ENCODE results near the gene FSTL5. TPM values are rescaled to one million over a fixed set of nuclear protein-coding genes. Genes with fewer than 3 reads are reported as not detected.

FSTL5 gene
- total RNA-seq, 3 donors from 2014 or later (not counting 1 experiment from before 2014, with no cell fraction given), result not detected

DNA sequence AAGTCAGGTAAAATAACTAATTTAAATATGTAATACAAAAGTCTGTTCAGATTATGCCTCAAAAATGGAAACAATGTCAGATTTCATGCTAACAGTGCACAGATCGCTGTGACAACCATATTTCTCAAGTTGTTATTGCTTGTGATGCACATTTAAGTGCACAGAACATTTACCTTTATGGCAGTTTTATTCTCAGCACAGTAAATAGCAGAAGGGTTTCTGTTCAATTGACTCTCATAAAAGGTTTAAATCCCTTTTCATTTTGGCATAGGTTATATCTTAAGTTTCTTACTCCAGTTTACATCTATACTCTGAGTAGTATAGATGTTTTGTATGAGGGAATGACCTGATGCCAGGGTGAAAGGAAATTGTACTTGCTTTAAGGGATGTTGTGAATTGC lies 247.8 kb downstream of the FSTL5 start:
- no peak for TF ChIP-seq CTCF (IDR thresholded peaks at IDR 0.05)
- Histone ChIP-seq H3K4me1 (ENCODE audit: control insufficient read depth, insufficient read depth, low read length) (no peaks in the 10 kb centered on the region), H3K36me3 (ENCODE audit: control insufficient read depth, insufficient read depth, low read length) (no peaks in the 10 kb centered on the region), H3K9me3 (ENCODE audit: control insufficient read depth, insufficient read depth, low read length) (no peaks in the 10 kb centered on the region), H3K27me3 (ENCODE audit: control insufficient read depth, insufficient read depth, low read length) (no peaks in the 10 kb centered on the region), H3K27ac (ENCODE audit: low read length) (no peak overlapping the region), H3K4me3 (ENCODE audit: low read length) (no peak overlapping the region)
- WGBS (ENCODE audit: insufficient coverage), result 63% methylated on average over 1 of the region's 1 CpG
- no peak overlapping the region for H3K4me3 Mint-ChIP-seq
- ATAC-seq (no peak), DNase-seq (no peak)
- intact Hi-C loops (cut with micrococcal nuclease), result no loop called here
- H3K36me3 Mint-ChIP-seq, result no peaks in the 10 kb centered on the region
- no peaks in the 10 kb centered on the region for H3K4me1 Mint-ChIP-seq
- peaks cover 9 to 13% of the 10 kb centered on the region in 2 donors for H3K9me3 Mint-ChIP-seq
- no peak overlapping the region for H3K27ac Mint-ChIP-seq
- H3K27me3 Mint-ChIP-seq (ENCODE audit: low read depth in 2 of 2), result no peaks in the 10 kb centered on the region

- no peaks in the 10 kb centered on the region for H3K36me3 ChIP-seq (ENCODE audit: control insufficient read depth, insufficient read depth, low read length)
- DNase-seq (no peak), ATAC-seq (no peak)
- no peak overlapping the region for H3K4me3 Mint-ChIP-seq
- WGBS (ENCODE audit: insufficient coverage), result 83% methylated on average over 2 of the region's 2 CpGs
- no peaks in the 10 kb centered on the region for H3K4me1 ChIP-seq (ENCODE audit: control insufficient read depth, insufficient read depth, low read length)
- no peaks in the 10 kb centered on the region for H3K27me3 ChIP-seq (ENCODE audit: control insufficient read depth, insufficient read depth, low read length)
- H3K4me1 Mint-ChIP-seq, result no peaks in the 10 kb centered on the region
- H3K9me3 Mint-ChIP-seq, result peaks cover 12 to 20% of the 10 kb centered on the region in 2 donors
- no peaks in the 10 kb centered on the region for H3K36me3 Mint-ChIP-seq
- H3K9me3 ChIP-seq (ENCODE audit: control insufficient read depth, insufficient read depth, low read length), result no peaks in the 10 kb centered on the region
- H3K27ac Mint-ChIP-seq, result no peak overlapping the region
- intact Hi-C loops (cut with micrococcal nuclease), result no loop called here
- H3K27ac ChIP-seq (ENCODE audit: low read length), result no peak overlapping the region
- H3K27me3 Mint-ChIP-seq (ENCODE audit: low read depth in 2 of 2), result no peaks in the 10 kb centered on the region
- no peak for TF ChIP-seq CTCF (IDR thresholded peaks at IDR 0.05)
- H3K4me3 ChIP-seq (ENCODE audit: low read length), result no peak overlapping the region
Observed at GRCh38 chr4:161907590-161907955, 256.2 kb downstream of the FSTL5 start.

- Mint-ChIP-seq H3K36me3 (no peaks in the 10 kb centered on the region), H3K4me3 (no peak overlapping the region), H3K4me1 (no peaks in the 10 kb centered on the region), H3K9me3 (peaks cover 9 to 18% of the 10 kb centered on the region in 2 donors), H3K27me3 (ENCODE audit: low read depth in 2 of 2) (no peaks in the 10 kb centered on the region), H3K27ac (no peak overlapping the region)
- H3K27me3 ChIP-seq (ENCODE audit: control insufficient read depth, insufficient read depth, low read length), result no peaks in the 10 kb centered on the region
- DNase-seq (no peak), ATAC-seq (no peak)
- no peak overlapping the region for H3K4me3 ChIP-seq (ENCODE audit: low read length)
- 72% methylated on average over 3 of the region's 4 CpGs for WGBS (ENCODE audit: insufficient coverage)
- H3K27ac ChIP-seq (ENCODE audit: low read length), result no peak overlapping the region
- intact Hi-C loops (cut with micrococcal nuclease), result no loop called here
- no peaks in the 10 kb centered on the region for H3K4me1 ChIP-seq (ENCODE audit: control insufficient read depth, insufficient read depth, low read length)
- no peak for TF ChIP-seq CTCF (IDR thresholded peaks at IDR 0.05)
- H3K9me3 ChIP-seq (ENCODE audit: control insufficient read depth, insufficient read depth, low read length), result no peaks in the 10 kb centered on the region
- no peaks in the 10 kb centered on the region for H3K36me3 ChIP-seq (ENCODE audit: control insufficient read depth, insufficient read depth, low read length)
Observed at GRCh38 chr4:161906836-161907589, 256.8 kb downstream of the FSTL5 start.

DNA sequence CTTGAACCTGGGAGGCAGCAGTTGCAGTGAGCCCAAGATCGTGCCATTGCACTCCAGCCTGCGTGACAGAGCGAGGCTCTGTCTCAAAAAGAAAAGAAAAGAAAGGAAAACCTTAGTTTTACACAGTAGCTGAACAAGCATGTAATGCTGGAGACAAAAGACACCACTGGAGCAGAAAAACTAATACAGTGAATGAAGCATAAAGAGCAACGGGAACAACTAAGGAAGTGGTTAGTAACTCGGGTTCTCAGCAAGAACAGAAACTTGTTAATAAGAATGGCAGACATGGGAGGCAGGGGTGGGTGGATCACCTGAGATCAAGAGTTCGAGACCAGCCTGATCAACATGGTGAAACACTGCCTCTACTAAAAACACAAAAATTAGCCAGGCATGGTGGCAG lies 263.7 kb downstream of the FSTL5 start:
- no peaks in the 10 kb centered on the region for H3K36me3 Mint-ChIP-seq
- H3K27me3 ChIP-seq (ENCODE audit: control insufficient read depth, insufficient read depth, low read length), result no peaks in the 10 kb centered on the region
- H3K9me3 Mint-ChIP-seq, result peaks cover 8 to 13% of the 10 kb centered on the region in 2 donors
- ATAC-seq, result no peak
- 68% methylated on average over 6 of the region's 6 CpGs for WGBS (ENCODE audit: insufficient coverage)
- no peak for DNase-seq
- no peak overlapping the region for H3K27ac ChIP-seq (ENCODE audit: low read length)
- H3K36me3 ChIP-seq (ENCODE audit: control insufficient read depth, insufficient read depth, low read length), result no peaks in the 10 kb centered on the region
- H3K27ac Mint-ChIP-seq, result no peak overlapping the region
- H3K27me3 Mint-ChIP-seq (ENCODE audit: low read depth in 2 of 2), result no peaks in the 10 kb centered on the region
- intact Hi-C loops (cut with micrococcal nuclease), result no loop called here
- no peaks in the 10 kb centered on the region for H3K4me1 Mint-ChIP-seq
- H3K4me3 Mint-ChIP-seq, result no peak overlapping the region
- TF ChIP-seq CTCF (IDR thresholded peaks at IDR 0.05), result no peak
- no peak overlapping the region for H3K4me3 ChIP-seq (ENCODE audit: low read length)
- peaks cover 4% of the 10 kb centered on the region for H3K9me3 ChIP-seq (ENCODE audit: control insufficient read depth, insufficient read depth, low read length)
- no peaks in the 10 kb centered on the region for H3K4me1 ChIP-seq (ENCODE audit: control insufficient read depth, insufficient read depth, low read length)
